ENCODE data around the gene OXLD1.

GRCh38 chr17:81686614-81687013 lies 20.2 kb upstream of the OXLD1 start:
- TF ChIP-seq POLR2A (IDR thresholded peaks at IDR 0.05; ENCODE audit: low read length) (no peak), GATA1 (IDR thresholded peaks at IDR 0.05; ENCODE audit: low read depth, low read length) (no peak)
